HG02981 (cell line): ENCODE measurements around the gene RGL3.
"Not testable (repeated sequence)": the region's sequence is repeated elsewhere in the genome, so short reads cannot be mapped to it uniquely, and the experiment has no call there.

ENCODE experiments used
- ATAC-seq: cut with Tn5 transposase; IDR thresholded peaks from one replicate; pipeline ENCODE4 v1.9.1; 2021; ENCODE audit warnings: mild to moderate bottlenecking, moderate library complexity; ENCODE audit not compliant: unreplicated experiment

RGL3 gene

DNA sequence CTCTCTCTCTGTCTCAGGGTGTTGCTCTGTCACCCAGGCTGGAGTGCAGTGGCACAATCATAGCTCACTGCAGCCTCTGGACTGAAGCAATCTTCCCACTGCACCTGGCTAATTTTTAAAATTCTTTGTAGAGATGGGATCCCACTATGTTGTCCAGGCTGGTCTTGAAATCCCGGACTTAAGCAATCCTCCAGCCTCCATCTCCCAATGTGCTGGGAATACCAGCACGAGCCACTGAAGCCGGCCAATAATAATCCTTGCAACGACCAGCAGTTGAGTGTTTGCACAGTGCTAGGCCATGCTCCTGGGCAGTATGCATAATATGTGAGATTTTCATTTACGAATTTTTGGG is 34.4 kb downstream of the RGL3 start:
- ATAC-seq, result no peak

DNA sequence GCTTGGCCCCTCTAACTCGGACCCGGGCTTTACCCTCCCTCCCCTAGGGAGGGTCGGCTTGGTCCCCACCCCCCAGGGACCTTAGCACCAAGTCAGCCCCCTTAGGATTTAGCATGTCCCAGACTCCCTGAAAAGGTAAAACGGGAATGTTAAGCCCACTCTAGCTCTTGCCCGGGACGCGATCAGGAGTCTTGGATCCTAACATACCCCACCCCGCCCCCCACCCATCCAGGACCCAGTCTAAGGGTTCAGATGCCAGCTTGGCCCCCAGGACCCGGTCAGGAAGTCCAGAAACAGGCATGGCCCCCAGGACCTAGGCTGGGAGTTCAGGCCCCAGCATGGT is 35.4 kb downstream of the RGL3 start:
- no peak for ATAC-seq

DNA sequence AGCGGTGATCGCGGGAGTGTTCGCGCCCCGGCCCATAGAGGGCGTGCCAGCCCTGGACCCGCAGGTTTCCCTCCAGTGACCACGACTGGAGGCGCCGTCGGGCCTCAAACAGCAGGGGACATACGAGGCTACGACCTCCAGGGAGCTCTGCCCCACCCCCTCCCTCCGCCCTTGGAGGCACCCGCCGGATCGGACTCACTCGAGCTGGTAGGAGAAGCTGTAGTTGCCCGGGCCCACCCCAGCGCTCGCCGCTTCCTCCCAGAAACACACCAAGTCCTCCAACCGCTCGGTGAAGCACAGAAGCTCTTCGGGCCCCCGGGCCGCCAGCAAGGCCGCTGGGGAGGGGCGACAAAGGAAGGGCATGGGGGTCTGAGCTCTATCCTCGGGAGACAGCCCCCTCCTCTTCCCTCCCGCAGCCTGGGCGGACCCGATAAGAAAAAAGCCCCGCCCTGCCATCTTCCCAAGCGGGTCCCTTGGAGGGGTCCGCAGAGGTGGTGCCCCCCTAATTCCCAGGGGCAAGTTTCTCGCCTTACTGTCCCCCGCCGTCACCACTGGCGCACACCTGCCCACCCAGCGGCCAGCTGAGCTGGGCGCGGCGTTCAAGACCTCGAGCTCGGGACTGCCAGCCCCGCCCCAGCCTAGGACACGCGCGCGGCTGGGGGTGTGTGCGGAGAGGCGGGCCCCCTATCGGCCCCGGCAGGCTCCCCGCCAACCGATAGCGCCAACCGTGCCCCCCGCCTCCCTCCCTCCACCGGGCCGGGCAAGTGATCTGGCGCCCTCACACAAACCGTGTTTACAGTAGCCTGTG is 36.0 kb downstream of the RGL3 start:
- no peak for ATAC-seq

DNA sequence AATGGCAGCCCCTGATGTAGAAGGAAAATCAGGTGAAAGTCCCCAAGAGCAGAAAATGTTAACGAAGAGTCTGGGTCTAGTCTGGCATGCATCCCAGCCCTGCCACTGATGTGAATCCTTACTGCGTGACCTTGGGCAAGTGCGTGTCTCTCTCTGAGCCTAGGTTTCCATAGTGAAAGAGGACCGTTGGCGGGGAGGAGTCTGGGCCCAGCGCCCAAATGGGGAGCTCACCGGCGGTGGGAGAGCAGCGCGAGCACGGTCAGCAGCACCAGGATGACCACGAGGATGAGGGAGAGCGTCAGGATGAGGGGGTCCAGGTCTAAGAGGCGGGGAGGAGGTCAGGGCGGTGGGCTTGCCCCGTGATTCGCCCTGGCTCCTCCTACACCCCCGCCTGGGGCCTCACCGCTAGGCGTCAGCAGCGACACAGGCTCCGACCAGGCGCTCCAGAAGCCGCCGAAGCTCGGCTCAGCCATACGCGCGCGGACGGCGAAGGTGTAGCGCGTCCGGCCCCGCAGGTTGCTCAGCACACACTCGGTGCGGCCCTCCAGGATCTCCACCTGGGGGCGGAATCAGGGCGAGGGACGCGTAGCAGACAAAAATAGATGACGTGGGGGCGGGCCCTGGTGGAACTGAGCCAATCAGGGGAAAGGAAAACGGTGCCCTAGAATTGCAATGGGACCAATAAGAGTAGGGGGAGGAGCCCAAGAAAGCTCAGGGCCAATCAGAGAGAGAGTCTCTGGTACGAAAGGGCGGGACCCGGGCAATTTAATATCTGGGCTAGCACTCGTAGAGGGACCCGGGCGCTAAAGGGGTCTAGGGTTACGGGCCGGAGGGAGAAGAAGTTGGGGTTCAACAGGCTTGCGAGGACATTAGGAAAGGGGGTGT is 38.2 kb downstream of the RGL3 start:
- peak; percentile 73 for ATAC-seq

DNA sequence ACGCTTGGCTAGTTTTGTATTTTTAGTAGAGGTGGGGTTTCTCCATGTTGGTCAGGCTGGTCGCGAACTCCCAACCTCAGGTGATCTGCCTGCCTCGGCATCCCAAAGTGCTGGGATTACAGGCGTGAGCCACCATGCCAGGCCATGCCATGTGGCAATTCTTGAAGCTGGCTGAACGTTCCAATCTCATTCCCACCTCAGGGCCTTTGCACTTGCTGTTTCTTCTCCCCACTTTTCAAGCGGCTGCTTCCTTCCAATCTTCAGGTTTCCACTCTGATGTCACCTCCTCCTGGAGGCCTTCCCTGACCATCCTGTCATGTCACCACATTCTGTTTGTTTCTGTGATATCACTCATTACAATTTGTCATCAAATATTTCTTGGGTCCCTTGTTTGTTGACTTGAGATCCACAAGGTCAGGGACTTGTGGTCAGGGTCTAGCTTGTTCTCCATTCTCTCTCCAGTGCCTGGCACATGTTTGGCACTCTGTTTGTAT is 39.2 kb downstream of the RGL3 start:
- no peak for ATAC-seq

DNA sequence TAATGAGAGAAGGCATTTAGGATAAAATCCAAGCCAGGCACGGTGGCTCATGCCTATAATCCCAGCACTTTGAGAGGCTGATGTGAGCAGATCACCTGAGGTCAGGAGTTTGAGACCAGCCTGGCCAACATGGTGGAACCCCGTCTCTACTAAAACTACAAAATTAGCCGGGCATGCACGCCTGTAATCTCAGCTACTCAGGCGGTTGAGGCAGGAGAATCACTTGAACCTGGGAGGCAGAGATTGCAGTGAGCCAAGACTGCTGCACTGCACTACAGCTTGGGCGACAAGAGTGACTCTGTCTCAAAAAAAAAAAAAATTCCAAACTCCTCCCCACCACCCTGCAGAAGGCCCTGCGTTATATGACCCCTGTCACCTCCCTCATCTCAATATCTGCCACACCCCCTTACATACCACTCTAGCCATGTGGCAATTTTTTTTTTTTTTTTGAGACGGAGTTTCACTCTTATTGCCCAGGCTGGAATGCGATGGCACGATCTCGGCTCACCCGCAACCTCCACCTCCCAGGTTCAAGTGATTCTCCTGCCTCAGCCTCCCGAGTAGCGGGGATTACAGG is 39.8 kb downstream of the RGL3 start:
- not testable (repeated sequence) for ATAC-seq

DNA sequence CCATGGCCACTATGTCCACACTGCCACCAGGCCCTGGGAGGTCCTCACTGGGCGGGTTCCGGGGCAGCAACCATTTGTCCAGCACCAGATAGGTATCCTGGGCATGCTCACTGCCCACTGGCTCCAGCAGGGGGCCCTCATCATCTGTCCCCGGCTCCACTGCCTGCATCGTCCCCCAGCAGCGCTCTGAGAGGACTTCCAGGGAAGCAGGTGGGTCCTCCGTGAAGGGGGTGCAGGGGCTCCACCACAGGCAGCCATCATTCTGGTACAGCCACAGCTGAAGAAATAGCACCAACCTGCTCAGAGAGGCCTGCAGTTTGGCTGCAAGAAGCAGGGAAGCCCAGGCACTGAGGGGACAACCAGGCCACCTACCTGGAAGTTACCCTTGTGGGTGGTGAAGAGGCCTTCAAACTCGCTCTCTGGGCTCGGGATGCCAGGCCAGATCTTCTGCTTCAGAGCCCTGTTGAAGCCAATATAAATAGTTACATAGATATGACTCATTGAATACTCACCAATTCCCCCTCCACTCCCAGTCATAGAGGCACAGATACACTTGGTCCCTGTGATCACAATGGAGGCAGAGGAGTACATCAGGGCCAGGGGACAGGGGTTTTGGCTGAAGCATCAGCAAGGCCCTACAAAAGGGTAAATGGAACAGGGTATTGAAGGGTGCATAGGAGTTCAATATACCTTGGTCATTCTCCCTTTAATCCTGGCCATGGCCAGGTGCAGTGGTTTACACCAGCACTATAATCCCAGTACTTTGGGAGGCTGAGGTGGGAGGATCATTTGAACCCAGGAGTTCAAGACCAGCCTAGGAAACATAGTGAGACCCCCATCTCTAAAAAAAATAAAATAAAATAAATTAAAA is 40.6 kb downstream of the RGL3 start:
- ATAC-seq, result no peak

DNA sequence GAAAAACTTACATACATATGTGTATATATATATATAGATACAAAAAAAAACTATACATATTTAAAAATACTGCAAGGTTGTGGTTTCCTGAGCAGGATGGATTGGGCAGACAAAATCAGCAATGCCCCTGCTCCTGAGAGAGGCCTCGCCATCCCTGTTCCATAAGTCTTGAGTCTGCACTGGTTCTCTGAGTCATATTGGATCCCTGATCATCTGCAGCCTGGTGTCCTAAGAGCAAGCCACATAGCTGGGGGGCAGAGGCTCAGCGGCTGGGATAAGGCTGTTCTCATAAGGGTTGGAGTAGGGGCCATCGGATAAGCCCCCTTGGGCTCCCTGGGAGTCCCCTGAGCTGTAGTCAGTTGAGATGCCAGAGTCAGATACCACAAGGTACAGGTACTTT is 41.4 kb downstream of the RGL3 start:
- ATAC-seq, result no peak

DNA sequence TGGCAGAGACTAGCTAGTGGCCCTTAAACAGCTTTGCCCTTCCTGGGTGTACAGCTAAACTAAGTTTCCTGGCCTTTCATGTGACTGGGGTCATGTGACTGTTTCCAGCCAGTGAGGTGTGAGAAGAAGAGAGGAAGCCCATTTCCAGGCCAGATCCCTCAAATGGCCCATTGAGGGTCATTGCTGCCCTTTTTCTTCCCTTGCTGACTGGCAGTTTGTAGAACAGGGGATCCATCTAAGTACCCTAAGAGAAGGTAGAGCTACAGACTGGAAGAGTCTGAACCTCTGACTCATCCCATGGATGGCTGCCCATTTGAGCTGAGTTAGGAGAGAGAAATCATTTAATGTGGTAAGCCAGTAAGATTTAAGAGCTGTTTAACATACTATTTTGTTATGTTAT is 41.9 kb downstream of the RGL3 start:
- ATAC-seq, result no peak

DNA sequence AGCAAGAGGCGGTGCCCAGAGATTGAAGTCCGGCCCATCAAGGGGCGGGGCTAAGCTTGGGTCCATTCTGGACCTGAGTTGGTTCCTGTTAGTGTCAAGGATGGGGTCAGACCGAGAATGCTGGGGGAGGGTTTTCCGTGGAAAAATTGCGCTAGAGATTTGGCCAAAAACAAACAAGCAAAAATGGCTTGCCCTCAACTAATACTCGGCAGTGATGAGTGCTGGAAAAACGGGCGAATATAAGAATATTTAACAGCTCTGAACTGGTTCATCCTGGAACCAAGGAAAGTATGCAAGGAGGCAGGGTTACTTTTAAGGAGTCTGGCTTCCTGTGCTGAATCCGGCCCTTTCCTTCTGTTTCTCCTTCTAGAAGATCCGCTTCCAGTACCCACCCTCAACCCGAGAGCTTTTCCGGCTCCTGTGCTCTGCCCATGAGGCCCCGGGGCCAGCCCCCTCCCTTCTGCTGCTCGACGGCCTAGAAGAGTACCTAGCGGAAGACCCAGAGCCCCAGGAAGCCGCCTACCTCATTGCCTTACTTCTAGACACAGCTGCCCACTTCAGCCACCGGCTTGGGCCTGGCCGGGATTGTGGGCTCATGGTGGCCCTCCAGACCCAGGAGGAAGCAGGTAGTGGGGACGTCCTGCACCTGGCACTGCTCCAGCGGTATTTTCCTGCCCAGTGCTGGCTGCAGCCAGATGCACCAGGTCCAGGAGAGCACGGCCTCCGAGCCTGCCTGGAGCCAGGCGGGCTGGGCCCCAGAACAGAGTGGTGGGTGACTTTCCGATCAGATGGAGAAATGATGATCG is 43.8 kb downstream of the RGL3 start:
- no peak for ATAC-seq

DNA sequence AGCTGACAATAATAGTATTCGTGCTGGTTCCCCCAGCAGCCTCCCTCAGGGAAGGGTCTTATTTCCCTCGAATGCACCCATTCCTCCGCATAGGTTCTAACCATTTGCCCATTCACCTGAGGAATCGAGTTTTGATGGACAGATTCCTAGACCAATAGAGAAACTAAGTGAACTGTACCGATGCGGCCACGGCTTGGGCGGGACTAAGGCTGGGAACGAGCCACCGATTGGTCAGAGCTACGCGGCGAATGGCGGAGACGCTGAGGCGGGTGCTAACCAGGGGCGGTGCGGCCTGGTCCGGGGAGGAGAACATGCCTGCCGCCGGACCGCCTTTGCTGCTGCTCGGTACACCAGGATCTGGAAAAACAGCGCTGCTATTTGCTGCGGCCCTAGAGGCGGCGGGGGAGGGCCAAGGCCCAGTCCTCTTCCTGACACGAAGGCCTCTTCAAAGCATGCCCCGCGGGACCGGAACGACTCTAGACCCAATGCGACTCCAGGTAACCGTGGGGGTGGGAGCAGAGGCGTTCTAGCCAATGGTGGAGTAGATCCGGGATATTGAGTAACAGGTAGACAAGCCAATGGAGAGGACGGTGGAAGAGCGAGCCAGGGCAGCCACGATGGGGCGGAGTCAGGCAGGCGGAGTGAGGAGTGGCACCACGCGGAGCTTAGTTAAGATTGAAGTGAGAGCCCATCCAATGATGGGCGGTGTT is 44.5 kb downstream of the RGL3 start, which contains the start of gene SWSAP1:
SWSAP1 (plus strand) TSS at position 234 of the 710 bp plus-strand sequence; CDS start at position 249, 15 bp downstream.
- peak; percentile 89 for ATAC-seq

DNA sequence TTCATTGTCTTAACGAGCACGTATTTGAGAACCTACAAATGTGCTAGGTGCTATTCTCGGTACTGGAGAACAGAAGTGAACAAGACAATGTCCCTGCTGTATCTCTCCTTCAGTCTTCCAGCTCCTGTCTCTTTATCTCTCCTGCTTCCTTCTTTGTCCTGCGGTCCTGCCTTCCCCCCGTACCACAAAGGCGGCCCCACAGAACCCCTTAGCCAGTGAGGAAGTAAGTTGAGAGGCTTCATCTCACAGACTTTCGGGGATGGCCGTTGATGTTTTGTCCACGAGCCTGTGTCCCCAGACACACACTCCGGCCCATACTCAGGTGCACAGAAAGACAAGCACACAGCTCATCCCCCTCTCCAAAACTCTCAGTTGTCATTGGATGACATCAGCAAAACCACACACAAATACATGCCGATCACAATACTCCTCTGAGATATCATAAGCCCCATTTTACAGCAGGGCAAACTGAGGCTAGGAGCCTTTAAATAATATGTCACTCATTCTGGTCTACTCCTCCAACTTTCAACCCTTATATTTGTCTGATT is 45.2 kb downstream of the RGL3 start:
- ATAC-seq, result no peak

DNA sequence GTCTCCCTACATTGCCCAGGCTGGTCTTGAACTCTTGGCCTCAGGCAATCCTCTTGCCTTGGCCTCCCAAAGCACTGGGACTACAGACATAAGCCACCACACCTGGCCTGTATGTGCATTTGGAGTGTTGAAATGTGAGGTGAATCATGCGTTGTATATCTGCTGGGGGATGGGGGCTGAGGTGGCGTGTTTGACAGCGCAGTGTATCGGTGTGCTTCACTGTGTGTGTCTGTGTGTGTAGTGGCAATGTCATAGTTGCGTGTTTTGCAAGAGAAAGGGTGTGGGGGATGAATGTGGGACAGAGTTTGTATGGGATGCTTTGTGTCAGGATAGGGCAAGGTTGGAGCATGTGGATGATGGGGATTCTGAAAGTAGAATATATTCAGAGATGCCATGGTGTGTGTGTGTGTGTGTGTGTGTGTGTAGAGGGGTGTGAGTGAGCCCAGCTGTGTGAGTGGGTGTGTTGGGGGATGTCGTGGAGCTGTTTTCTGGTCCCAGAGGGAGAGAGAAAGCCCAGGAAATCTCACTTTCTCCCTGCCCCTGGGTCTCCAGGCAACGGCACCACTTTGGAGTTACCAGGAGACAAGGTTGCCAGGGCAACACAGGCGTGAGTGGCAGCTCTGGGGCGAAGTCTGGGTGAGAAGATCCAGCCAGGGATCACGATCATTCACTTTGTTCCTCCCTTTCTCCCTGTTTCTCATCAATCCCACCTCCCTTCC is 45.8 kb downstream of the RGL3 start:
- ATAC-seq, result no peak

DNA sequence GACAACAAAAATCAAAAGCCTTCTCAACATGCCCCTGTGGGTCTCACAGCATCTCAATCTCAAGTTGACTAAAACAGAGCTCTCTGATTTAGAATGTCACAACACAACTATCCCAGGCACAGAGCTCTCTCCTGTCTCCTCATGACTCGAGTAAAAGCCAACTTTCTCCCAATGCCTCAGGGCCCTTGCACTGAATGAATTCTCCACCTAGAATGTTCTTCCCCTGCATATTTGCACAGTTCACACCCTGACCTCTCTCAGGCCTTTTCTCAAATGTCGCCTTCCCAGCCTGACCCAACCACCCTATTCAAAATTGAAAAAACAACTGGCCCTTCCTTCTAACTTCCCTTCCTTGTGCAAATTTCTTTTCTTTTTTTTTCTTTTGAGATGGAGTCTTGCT is 48.4 kb downstream of the RGL3 start:
- ATAC-seq, result no peak

DNA sequence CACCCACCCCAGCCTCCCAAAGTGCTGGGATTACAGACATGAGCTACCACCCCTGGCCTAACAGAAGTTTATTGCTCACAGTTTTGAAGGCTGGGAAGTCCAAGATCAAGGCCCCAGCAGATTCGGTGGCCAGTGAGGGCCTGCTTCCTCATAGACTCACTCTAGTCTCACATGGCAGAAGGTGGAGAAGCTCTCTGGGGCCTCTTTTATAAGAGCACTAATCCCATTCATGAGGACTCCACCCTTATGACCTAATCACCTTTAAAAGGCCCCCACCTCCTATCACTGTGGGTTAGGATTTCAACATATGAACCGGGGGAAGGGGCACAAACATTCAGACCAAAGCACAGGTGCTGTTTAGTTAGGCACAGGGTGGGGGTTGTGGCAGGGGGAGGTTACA is 51.6 kb downstream of the RGL3 start:
- no peak for ATAC-seq

DNA sequence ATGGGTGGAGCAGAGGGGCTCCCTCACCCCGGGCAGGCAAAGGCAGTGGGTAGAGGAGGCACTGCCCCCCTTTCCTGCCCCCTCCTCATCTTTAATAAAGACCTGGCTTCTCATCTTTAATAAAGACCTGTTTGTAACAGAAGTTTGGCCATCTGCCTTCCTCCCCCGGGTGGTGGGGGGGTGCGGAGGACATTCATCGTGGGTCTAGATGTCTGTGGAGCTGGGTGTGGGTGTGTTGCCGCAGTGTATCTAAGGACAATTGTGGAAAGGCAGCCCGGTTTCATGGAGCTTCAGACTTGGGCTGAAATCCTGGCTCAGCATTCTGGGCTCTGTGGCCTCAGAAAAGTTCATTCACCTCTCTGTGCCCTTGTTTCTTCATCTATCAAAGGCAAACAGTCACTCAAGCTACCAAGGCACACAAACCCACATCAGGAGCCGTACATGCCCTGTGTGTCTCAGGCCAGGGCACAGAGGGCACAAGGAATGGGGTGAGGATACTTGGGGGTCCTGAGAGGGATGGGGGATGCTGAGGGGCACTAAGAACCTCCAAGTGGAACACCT is 53.5 kb downstream of the RGL3 start:
- no peak for ATAC-seq

DNA sequence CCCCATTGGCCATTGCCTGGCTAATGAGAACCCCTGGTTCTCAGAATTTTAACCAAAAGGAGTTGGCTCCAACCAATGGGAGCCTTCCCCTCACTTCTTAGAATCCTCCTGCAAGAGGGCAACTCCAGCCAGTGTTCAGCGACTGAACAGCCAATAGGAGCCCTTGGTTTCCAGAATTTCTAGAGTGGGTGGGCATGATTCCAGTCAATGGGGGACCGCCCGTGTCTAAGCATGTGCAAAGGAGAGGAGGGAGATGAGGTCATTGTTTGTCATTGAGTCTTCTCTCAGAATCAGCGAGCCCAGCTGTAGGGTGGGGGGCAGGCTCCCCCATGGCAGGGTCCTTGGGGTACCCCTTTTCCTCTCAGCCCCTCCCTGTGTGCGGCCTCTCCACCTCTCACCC is 54.2 kb downstream of the RGL3 start:
- ATAC-seq, result no peak

DNA sequence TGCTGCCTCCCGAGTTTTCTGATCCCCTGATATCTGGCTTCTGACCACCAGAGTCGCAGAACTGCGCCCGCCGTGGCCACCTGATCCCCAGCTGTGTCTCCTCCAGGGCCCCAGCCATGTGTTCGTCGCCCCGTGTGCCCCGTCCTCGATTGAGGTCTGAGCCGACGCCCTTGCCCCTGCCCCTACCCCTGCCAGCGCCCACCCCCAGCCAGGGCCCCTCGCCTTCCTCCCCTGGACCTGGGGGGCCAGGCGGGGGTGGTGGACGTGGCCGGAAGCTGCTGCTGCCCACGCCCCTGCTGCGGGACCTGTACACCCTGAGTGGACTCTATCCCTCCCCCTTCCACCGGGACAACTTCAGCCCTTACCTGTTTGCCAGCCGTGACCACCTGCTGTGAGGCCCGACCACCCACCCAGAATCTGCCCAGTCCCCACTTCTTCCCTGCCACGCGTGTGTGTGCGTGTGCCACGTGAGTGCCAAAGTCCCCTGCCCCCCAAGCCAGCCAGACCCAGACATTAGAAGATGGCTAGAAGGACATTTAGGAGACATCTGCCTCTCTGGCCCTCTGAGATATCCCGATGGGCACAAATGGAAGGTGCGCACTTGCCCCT is 54.7 kb downstream of the RGL3 start:
- no peak for ATAC-seq
